ENCODE results near the gene LSM11. TPM values are rescaled to one million over a fixed set of nuclear protein-coding genes. Genes with fewer than 3 reads are reported as not detected.

The LSM11 gene
- polyA plus RNA-seq, 1 donor from 2014 or later, result 30.6 TPM

DNA sequence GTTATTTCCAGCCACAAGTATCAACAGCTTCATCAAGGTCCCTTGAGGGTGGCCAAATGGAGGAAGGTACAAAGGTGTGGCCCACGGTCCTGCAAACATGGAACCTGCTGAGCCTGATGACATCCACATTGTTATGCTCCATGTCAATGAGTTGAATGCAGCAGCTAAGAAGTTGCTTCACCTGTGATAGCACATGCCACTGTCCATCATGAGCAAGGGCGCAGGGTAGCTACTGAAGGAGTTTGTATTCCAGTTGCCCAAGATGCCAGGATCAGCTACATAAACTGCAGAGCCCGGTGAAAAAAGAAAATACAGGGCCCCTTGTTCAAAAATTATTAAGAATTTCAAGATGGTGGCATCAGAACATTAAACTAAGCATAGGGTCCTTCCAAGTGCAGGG is 24.2 kb downstream of the LSM11 start:
- H2AFZ ChIP-seq (ENCODE audit: low read depth, low read length), result no peak overlapping the region
- no peaks in the 10 kb centered on the region for H3K27me3 ChIP-seq (ENCODE audit: insufficient read depth, low read depth, low read length)
- no peak overlapping the region for H3K4me2 ChIP-seq (ENCODE audit: low read length)
- H3K79me2 ChIP-seq (replicated peaks; ENCODE audit: insufficient read depth, low read length), result no peaks in the 10 kb centered on the region
- H3F3A ChIP-seq (ENCODE audit: insufficient read depth, low read length, poor library complexity, severe bottlenecking), result no peaks in the 10 kb centered on the region
- no peaks in the 10 kb centered on the region for H3K9me2 ChIP-seq (ENCODE audit: insufficient read depth, low read length)
- no peaks in the 10 kb centered on the region for H3K36me3 ChIP-seq (ENCODE audit: insufficient read depth, low read length)
- H3K9me3 ChIP-seq (ENCODE audit: low read length), result no peaks in the 10 kb centered on the region
- no peak overlapping the region for H3K4me3 ChIP-seq (ENCODE audit: low read length)
- H3K27ac ChIP-seq (ENCODE audit: low read length), result no peak overlapping the region
- TF ChIP-seq RAD21 (conservative IDR thresholded peaks at IDR 0.05) (no peak), MXI1 (conservative IDR thresholded peaks at IDR 0.05; ENCODE audit: poor library complexity, severe bottlenecking) (no peak), EZH2 (IDR thresholded peaks at IDR 0.05; ENCODE audit: borderline replicate concordance, insufficient read depth, low read length, poor library complexity, severe bottlenecking) (no peak), REST (IDR thresholded peaks at IDR 0.05; ENCODE audit: borderline replicate concordance) (no peak), TAF1 (IDR thresholded peaks at IDR 0.05; ENCODE audit: low read depth) (no peak), EP300 (conservative IDR thresholded peaks at IDR 0.05; ENCODE audit: poor library complexity, severe bottlenecking) (no peak), POLR2AphosphoS5 (IDR thresholded peaks at IDR 0.05) (no peak), SMC3 (conservative IDR thresholded peaks at IDR 0.05; ENCODE audit: poor library complexity) (no peak)
- TF ChIP-seq, protein P1, sequence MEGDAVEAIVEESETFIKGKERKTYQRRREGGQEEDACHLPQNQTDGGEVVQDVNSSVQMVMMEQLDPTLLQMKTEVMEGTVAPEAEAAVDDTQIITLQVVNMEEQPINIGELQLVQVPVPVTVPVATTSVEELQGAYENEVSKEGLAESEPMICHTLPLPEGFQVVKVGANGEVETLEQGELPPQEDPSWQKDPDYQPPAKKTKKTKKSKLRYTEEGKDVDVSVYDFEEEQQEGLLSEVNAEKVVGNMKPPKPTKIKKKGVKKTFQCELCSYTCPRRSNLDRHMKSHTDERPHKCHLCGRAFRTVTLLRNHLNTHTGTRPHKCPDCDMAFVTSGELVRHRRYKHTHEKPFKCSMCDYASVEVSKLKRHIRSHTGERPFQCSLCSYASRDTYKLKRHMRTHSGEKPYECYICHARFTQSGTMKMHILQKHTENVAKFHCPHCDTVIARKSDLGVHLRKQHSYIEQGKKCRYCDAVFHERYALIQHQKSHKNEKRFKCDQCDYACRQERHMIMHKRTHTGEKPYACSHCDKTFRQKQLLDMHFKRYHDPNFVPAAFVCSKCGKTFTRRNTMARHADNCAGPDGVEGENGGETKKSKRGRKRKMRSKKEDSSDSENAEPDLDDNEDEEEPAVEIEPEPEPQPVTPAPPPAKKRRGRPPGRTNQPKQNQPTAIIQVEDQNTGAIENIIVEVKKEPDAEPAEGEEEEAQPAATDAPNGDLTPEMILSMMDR (IDR thresholded peaks at IDR 0.05; ENCODE audit: poor library complexity, severe bottlenecking), result no peak
- H4K20me1 ChIP-seq (ENCODE audit: insufficient read depth), result no peaks in the 10 kb centered on the region
- H3K9ac ChIP-seq (ENCODE audit: low read length), result no peak overlapping the region

GRCh38 chr5:157770665-157771064 is 27.2 kb downstream of the LSM11 start:
- H3K9me3 ChIP-seq (ENCODE audit: low read length), result no peaks in the 10 kb centered on the region
- H3K4me2 ChIP-seq (ENCODE audit: low read length), result no peak overlapping the region
- H3K27ac ChIP-seq (ENCODE audit: low read length), result no peak overlapping the region
- no peak overlapping the region for H2AFZ ChIP-seq (ENCODE audit: low read depth, low read length)
- H3K79me2 ChIP-seq (replicated peaks; ENCODE audit: insufficient read depth, low read length), result no peaks in the 10 kb centered on the region
- no peak overlapping the region for H3K4me3 ChIP-seq (ENCODE audit: low read length)
- H3F3A ChIP-seq (ENCODE audit: insufficient read depth, low read length, poor library complexity, severe bottlenecking), result no peaks in the 10 kb centered on the region
- H3K9ac ChIP-seq (ENCODE audit: low read length), result no peak overlapping the region
- no peaks in the 10 kb centered on the region for H3K27me3 ChIP-seq (ENCODE audit: insufficient read depth, low read depth, low read length)
- no peaks in the 10 kb centered on the region for H3K9me2 ChIP-seq (ENCODE audit: insufficient read depth, low read length)
- no peaks in the 10 kb centered on the region for H4K20me1 ChIP-seq (ENCODE audit: insufficient read depth)
- TF ChIP-seq REST (IDR thresholded peaks at IDR 0.05; ENCODE audit: borderline replicate concordance), result no peak
- TF ChIP-seq, protein P1 (IDR thresholded peaks at IDR 0.05; ENCODE audit: poor library complexity, severe bottlenecking), result no peak
- TF ChIP-seq POLR2AphosphoS5 (IDR thresholded peaks at IDR 0.05), result no peak
- TF ChIP-seq RAD21 (conservative IDR thresholded peaks at IDR 0.05), result no peak
- no peak for TF ChIP-seq SMC3 (conservative IDR thresholded peaks at IDR 0.05; ENCODE audit: poor library complexity)
- no peak for TF ChIP-seq TAF1 (IDR thresholded peaks at IDR 0.05; ENCODE audit: low read depth)
- TF ChIP-seq MXI1 (conservative IDR thresholded peaks at IDR 0.05; ENCODE audit: poor library complexity, severe bottlenecking), result no peak
- no peak for TF ChIP-seq EP300 (conservative IDR thresholded peaks at IDR 0.05; ENCODE audit: poor library complexity, severe bottlenecking)
- TF ChIP-seq EZH2 (IDR thresholded peaks at IDR 0.05; ENCODE audit: borderline replicate concordance, insufficient read depth, low read length, poor library complexity, severe bottlenecking), result no peak
- no peaks in the 10 kb centered on the region for H3K36me3 ChIP-seq (ENCODE audit: insufficient read depth, low read length)
